ACC112 (cell line): ENCODE data around the gene FCRL3.

Experiments
- H2AFZ ChIP-seq: fragments of 200-600 bp; sonication (generic); one replicate; pipeline ENCODE4 v1.6.0; 2017; ENCODE audit warnings: antibody characterized with exemption, low read length; ENCODE audit not compliant: unreplicated experiment
- H3K27ac ChIP-seq: fragments of 200-600 bp; sonication (generic); 2 replicates; pipeline ENCODE4 v1.5.1; 2014; ENCODE audit warnings: low read depth, mild to moderate bottlenecking, antibody characterized with exemption, low read length, moderate library complexity
- H3K27me3 ChIP-seq: fragments of 200-600 bp; sonication (generic); 2 replicates; pipeline ENCODE4 v1.6.1; 2014; ENCODE audit warnings: mild to moderate bottlenecking, antibody characterized with exemption, low read length, moderate library complexity, mixed read lengths; ENCODE audit not compliant: insufficient read depth
- H3K36me3 ChIP-seq: fragments of 200-600 bp; sonication (generic); 2 replicates; pipeline ENCODE4 v1.6.1; 2016; ENCODE audit warnings: mild to moderate bottlenecking, antibody characterized with exemption, low read length, moderate library complexity, mixed read lengths; ENCODE audit not compliant: insufficient read depth
- H3K4me1 ChIP-seq: fragments of 200-600 bp; sonication (generic); one replicate; pipeline ENCODE4 v1.6.1; 2016; ENCODE audit warnings: low read length, mixed read lengths; ENCODE audit not compliant: insufficient read depth, unreplicated experiment, control insufficient read depth
- H3K4me3 ChIP-seq: fragments of 200-600 bp; sonication (generic); 2 replicates; pipeline ENCODE4 v1.5.1; 2014; ENCODE audit warnings: mild to moderate bottlenecking, low read depth, low read length
- H3K79me2 ChIP-seq: fragments of 200-600 bp; sonication (generic); one replicate; pipeline ENCODE4 v1.6.0; 2016; ENCODE audit warnings: low read length; ENCODE audit not compliant: control insufficient read depth, unreplicated experiment, insufficient read depth

The FCRL3 gene

DNA sequence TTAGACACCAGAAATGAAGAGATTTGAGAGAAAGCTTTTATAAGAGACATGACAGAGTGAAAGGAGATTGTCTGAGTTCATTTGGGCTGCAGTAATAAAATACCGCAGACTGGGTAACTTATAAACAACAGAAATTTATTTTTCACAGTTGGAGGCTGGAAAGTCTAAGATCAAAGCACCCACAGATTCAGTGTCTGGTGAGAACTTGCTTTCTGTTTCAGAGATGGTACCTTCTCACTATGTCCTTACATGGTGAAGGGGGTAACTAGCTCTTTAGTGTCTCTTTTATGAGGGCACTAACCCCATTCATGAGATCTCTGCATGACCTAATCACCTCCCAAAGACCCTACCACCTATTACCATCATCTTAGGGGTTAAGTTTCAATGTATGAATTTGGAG, 71.8 kb downstream of the FCRL3 start:
- H3K79me2 ChIP-seq: no peaks in the 10 kb centered on the region
- H2AFZ ChIP-seq: no peak overlapping the region
- no peaks in the 10 kb centered on the region for H3K4me1 ChIP-seq
- no peak overlapping the region for H3K27ac ChIP-seq
- no peak overlapping the region for H3K4me3 ChIP-seq
- no peaks in the 10 kb centered on the region for H3K27me3 ChIP-seq
- no peaks in the 10 kb centered on the region for H3K36me3 ChIP-seq
